ENCODE results near the gene THADA.
"Not testable (repeated sequence)": the region's sequence is repeated elsewhere in the genome, so short reads cannot be mapped to it uniquely, and the experiment has no call there.

The THADA gene

GRCh38 chr2:43302961-43303494 is 292.8 kb downstream of the THADA start:
- no peak for DNase-seq (ENCODE audit: low spot score)

- no peak for DNase-seq (ENCODE audit: low spot score)
Measured at GRCh38 chr2:43302182-43302960, 293.5 kb downstream of the THADA start.

GRCh38 chr2:43300781-43301583 is 294.9 kb downstream of the THADA start:
- DNase-seq (ENCODE audit: low spot score) = no peak

GRCh38 chr2:43300222-43300621 is 295.6 kb downstream of the THADA start:
- DNase-seq (ENCODE audit: low spot score) = no peak

GRCh38 chr2:43298500-43298899 is 297.3 kb downstream of the THADA start:
- no peak for DNase-seq (ENCODE audit: low spot score)

GRCh38 chr2:43297740-43298139 is 298.1 kb downstream of the THADA start:
- not testable (repeated sequence) for DNase-seq (ENCODE audit: low spot score)

GRCh38 chr2:43294973-43295603 is 300.8 kb downstream of the THADA start:
- DNase-seq (ENCODE audit: low spot score) = no peak

GRCh38 chr2:43293744-43294695 is 301.8 kb downstream of the THADA start:
- no peak for DNase-seq (ENCODE audit: low spot score)

- no peak for DNase-seq (ENCODE audit: low spot score)
Measured at GRCh38 chr2:43292851-43293743, 302.7 kb downstream of the THADA start.

- no peak for DNase-seq (ENCODE audit: low spot score)
Measured at GRCh38 chr2:43292297-43292696, 303.5 kb downstream of the THADA start.

GRCh38 chr2:43289331-43289730 is 306.5 kb downstream of the THADA start:
- no peak for DNase-seq (ENCODE audit: low spot score)

- DNase-seq (ENCODE audit: low spot score) = no peak
Measured at GRCh38 chr2:43288417-43289305, 307.2 kb downstream of the THADA start.

GRCh38 chr2:43285987-43286386 is 309.9 kb downstream of the THADA start:
- no peak for DNase-seq (ENCODE audit: low spot score)

GRCh38 chr2:43284967-43285366 is 310.9 kb downstream of the THADA start:
- no peak for DNase-seq (ENCODE audit: low spot score)

GRCh38 chr2:43284347-43284746 is 311.5 kb downstream of the THADA start:
- DNase-seq (ENCODE audit: low spot score) = not testable (repeated sequence)

- no peak for DNase-seq (ENCODE audit: low spot score)
Measured at GRCh38 chr2:43280994-43281393, 314.8 kb downstream of the THADA start.

- no peak for DNase-seq (ENCODE audit: low spot score)
Measured at GRCh38 chr2:43279317-43279840, 316.5 kb downstream of the THADA start.

- DNase-seq (ENCODE audit: low spot score) = no peak
Measured at GRCh38 chr2:43278564-43279220, 317.1 kb downstream of the THADA start.
